Liver (tissue), 3 donors: ENCODE measurements around the gene DAPL1.

ENCODE experiments used
- CTCF ChIP-seq: fragments of 150-350 bp; IDR thresholded peaks from 2 replicates; pipeline ENCODE4 v1.5.1; 2017; ENCODE audit warnings: improper control_type of control experiment, low read depth, low read length; ENCODE audit not compliant: missing input control
- FOXA2 ChIP-seq: IDR thresholded peaks from 2 replicates; pipeline ENCODE4 v1.6.1; 2016; ENCODE audit warnings: antibody characterized with exemption
- GABPA ChIP-seq, 2 donors: IDR thresholded peaks in 1 of 2; conservative IDR thresholded peaks in 1 of 2; 2 replicates each; pipeline ENCODE4 v1.6.1; 2016; ENCODE audit warnings: antibody characterized with exemption in 2 of 2, mild to moderate bottlenecking in 1 of 2, moderate library complexity in 1 of 2
- MAX ChIP-seq: IDR thresholded peaks from 2 replicates; pipeline ENCODE4 v1.6.1; 2016; ENCODE audit warnings: antibody characterized with exemption
- NR2F2 ChIP-seq: IDR thresholded peaks from 2 replicates; pipeline ENCODE4 v1.6.1; 2016; ENCODE audit warnings: antibody characterized with exemption
- RAD21 ChIP-seq, 2 donors: IDR thresholded peaks; 2 replicates each; pipeline ENCODE4 v1.6.1; 2016; ENCODE audit warnings: antibody characterized with exemption in 2 of 2, mild to moderate bottlenecking in 2 of 2
- REST ChIP-seq: IDR thresholded peaks from 2 replicates; pipeline ENCODE4 v1.6.1; 2016; ENCODE audit warnings: antibody characterized with exemption, mild to moderate bottlenecking
- RXRA ChIP-seq, 2 donors: IDR thresholded peaks; 2 replicates each; pipeline ENCODE4 v1.6.1; 2017 to 2018; ENCODE audit warnings: antibody characterized with exemption in 2 of 2, mild to moderate bottlenecking in 1 of 2
- SP1 ChIP-seq: IDR thresholded peaks from 2 replicates; pipeline ENCODE4 v1.6.1; 2018; ENCODE audit warnings: antibody characterized with exemption, mild to moderate bottlenecking
- YY1 ChIP-seq: IDR thresholded peaks from 2 replicates; pipeline ENCODE4 v1.6.1; 2016; ENCODE audit warnings: antibody characterized with exemption, mild to moderate bottlenecking
- donor health status: healthy.
- donor health status: healthy.

- TF ChIP-seq CTCF, result no peak
- TF ChIP-seq SP1, result no peak
- TF ChIP-seq REST, result no peak
- TF ChIP-seq YY1, result no peak
- no peak for TF ChIP-seq MAX
- TF ChIP-seq NR2F2, result no peak
- TF ChIP-seq GABPA (IDR thresholded peaks at IDR 0.05 in 1 of 2, conservative IDR thresholded peaks at IDR 0.05 in 1 of 2), result no peak
- no peak for TF ChIP-seq FOXA2
- no peak for TF ChIP-seq RAD21 (IDR thresholded peaks at IDR 0.05)
- no peak for TF ChIP-seq RXRA (IDR thresholded peaks at IDR 0.05)
Measured at GRCh38 chr2:158806941-158807340, 11.8 kb downstream of the DAPL1 start.
